IPS DF 6.9 (cell line): ENCODE results near the gene SEC23B.

Experiments used
- DNase-seq: peaks from one replicate; pipeline ENCODE4 v3.0.0-alpha.2; 2013; ENCODE audit warnings: low read depth, low spot score
- H3K27ac ChIP-seq: one replicate; pipeline ENCODE4 v1.5.1; 2013; ENCODE audit warnings: low read length, control low read depth
- H3K27me3 ChIP-seq: 2 replicates; pipeline ENCODE4 v1.6.1; 2013; ENCODE audit warnings: mild to moderate bottlenecking, low read length; ENCODE audit not compliant: control insufficient read depth, insufficient read depth
- H3K36me3 ChIP-seq: 2 replicates; pipeline ENCODE4 v1.6.1; 2013; ENCODE audit warnings: low read length; ENCODE audit not compliant: control insufficient read depth, insufficient read depth
- H3K4me1 ChIP-seq: 2 replicates; pipeline ENCODE4 v1.6.1; 2013; ENCODE audit warnings: low read length; ENCODE audit not compliant: control insufficient read depth, insufficient read depth
- H3K4me3 ChIP-seq: 2 replicates; pipeline ENCODE4 v1.5.1; 2013; ENCODE audit warnings: mild to moderate bottlenecking, low read length
- H3K9me3 ChIP-seq: 2 replicates; pipeline ENCODE4 v1.6.1; 2013; ENCODE audit warnings: low read length, inconsistent platforms; ENCODE audit not compliant: control insufficient read depth, insufficient read depth
- WGBS: extraction: QIAGEN DNeasy Blood & Tissue Kit; methylation state at CpG from one replicate; pipeline ENCODE4 v1.1.7; 2013; ENCODE audit warnings: mixed read lengths, missing lambda C conversion rate; ENCODE audit not compliant: insufficient read length, insufficient coverage; 5-methylcytosine and 5-hydroxymethylcytosine counted together

Gene SEC23B

GRCh38 chr20:18543216-18543615 is 35.5 kb downstream of the SEC23B start:
- WGBS = no CpG with 5 or more reads among the region's 4 CpGs
- peaks cover 14% of the 10 kb centered on the region; the same call in 1 of the 2 replicates for H3K36me3 ChIP-seq
- no peak overlapping the region for H3K4me3 ChIP-seq
- no peak overlapping the region for H3K27ac ChIP-seq
- H3K9me3 ChIP-seq = no peaks in the 10 kb centered on the region
- H3K27me3 ChIP-seq = no peaks in the 10 kb centered on the region
- DNase-seq = no peak
- H3K4me1 ChIP-seq = no peaks in the 10 kb centered on the region

- Histone ChIP-seq H3K4me1 (no peaks in the 10 kb centered on the region), H3K36me3 (peaks cover 14% of the 10 kb centered on the region; the same call in 1 of the 2 replicates), H3K27me3 (no peaks in the 10 kb centered on the region), H3K27ac (no peak overlapping the region), H3K9me3 (no peaks in the 10 kb centered on the region), H3K4me3 (no peak overlapping the region)
- DNase-seq = no peak
- no CpG with 5 or more reads among the region's 7 CpGs for whole genome bisulfite sequencing
Measured at GRCh38 chr20:18543932-18544331, 36.2 kb downstream of the SEC23B start.

- Histone ChIP-seq H3K4me3 (no peak overlapping the region), H3K36me3 (peaks cover 14% of the 10 kb centered on the region; the same call in 1 of the 2 replicates), H3K4me1 (no peaks in the 10 kb centered on the region), H3K9me3 (no peaks in the 10 kb centered on the region), H3K27me3 (no peaks in the 10 kb centered on the region), H3K27ac (no peak overlapping the region)
- no peak for DNase-seq
- no CpG with 5 or more reads among the region's 1 CpG for WGBS
Measured at GRCh38 chr20:18545566-18545965, 37.8 kb downstream of the SEC23B start.

- Histone ChIP-seq H3K36me3 (peaks cover 14% of the 10 kb centered on the region; the same call in 1 of the 2 replicates), H3K27me3 (no peaks in the 10 kb centered on the region), H3K27ac (no peak overlapping the region), H3K9me3 (no peaks in the 10 kb centered on the region), H3K4me3 (no peak overlapping the region), H3K4me1 (no peaks in the 10 kb centered on the region)
- no peak for DNase-seq
- WGBS = no CpG with 5 or more reads among the region's 3 CpGs
Measured at GRCh38 chr20:18548465-18548864, 40.7 kb downstream of the SEC23B start.

GRCh38 chr20:18553746-18554145 is 46.0 kb downstream of the SEC23B start:
- no peaks in the 10 kb centered on the region for H3K4me1 ChIP-seq
- no peak overlapping the region for H3K27ac ChIP-seq
- H3K27me3 ChIP-seq = no peaks in the 10 kb centered on the region
- no CpG with 5 or more reads among the region's 8 CpGs for WGBS
- H3K36me3 ChIP-seq = peaks cover 3% of the 10 kb centered on the region; the same call in 1 of the 2 replicates
- H3K9me3 ChIP-seq = no peaks in the 10 kb centered on the region
- H3K4me3 ChIP-seq = no peak overlapping the region
- no peak for DNase-seq

- peak within 1 kb of the TSS; percentile 70; the same call in 1 of the 2 replicates for H3K4me3 ChIP-seq
- no peaks in the 10 kb centered on the region for H3K27me3 ChIP-seq
- no peak within 1 kb of the TSS for H3K27ac ChIP-seq
- H3K36me3 ChIP-seq = no peaks in the 10 kb centered on the region
- H3K4me1 ChIP-seq = no peaks in the 10 kb centered on the region
- no peaks in the 10 kb centered on the region for H3K9me3 ChIP-seq
- WGBS = no CpG with 5 or more reads among the region's 51 CpGs
- DNase-seq = peak; percentile 82
Measured at GRCh38 chr20:18566892-18567738, 59.4 kb downstream of the SEC23B start, which contains the start of gene SMIM26. Gene SMIM26, plus strand, starts transcription at chr20:18567432. Its CDS starts 47 bp downstream, at chr20:18567479.

GRCh38 chr20:18567739-18568091 is 60.0 kb downstream of the SEC23B start:
- no peaks in the 10 kb centered on the region for H3K27me3 ChIP-seq
- no CpG with 5 or more reads among the region's 6 CpGs for WGBS
- H3K27ac ChIP-seq = no peak overlapping the region
- H3K36me3 ChIP-seq = no peaks in the 10 kb centered on the region
- peak overlapping the region; percentile 70; the same call in 1 of the 2 replicates for H3K4me3 ChIP-seq
- H3K4me1 ChIP-seq = no peaks in the 10 kb centered on the region
- DNase-seq = no peak
- no peaks in the 10 kb centered on the region for H3K9me3 ChIP-seq

GRCh38 chr20:18571009-18571408 is 63.3 kb downstream of the SEC23B start:
- DNase-seq = no peak
- no CpG with 5 or more reads among the region's 2 CpGs for WGBS
- Histone ChIP-seq H3K27ac (no peak overlapping the region), H3K9me3 (no peaks in the 10 kb centered on the region), H3K4me3 (no peak overlapping the region), H3K36me3 (no peaks in the 10 kb centered on the region), H3K27me3 (no peaks in the 10 kb centered on the region), H3K4me1 (no peaks in the 10 kb centered on the region)

GRCh38 chr20:18571578-18571977 is 63.8 kb downstream of the SEC23B start:
- Histone ChIP-seq H3K27me3 (no peaks in the 10 kb centered on the region), H3K27ac (no peak overlapping the region), H3K4me1 (no peaks in the 10 kb centered on the region), H3K9me3 (no peaks in the 10 kb centered on the region), H3K4me3 (no peak overlapping the region), H3K36me3 (no peaks in the 10 kb centered on the region)
- no peak for DNase-seq
- WGBS = no CpG with 5 or more reads among the region's 2 CpGs

- Histone ChIP-seq H3K4me3 (no peak overlapping the region), H3K27ac (no peak overlapping the region), H3K27me3 (no peaks in the 10 kb centered on the region), H3K9me3 (no peaks in the 10 kb centered on the region), H3K36me3 (no peaks in the 10 kb centered on the region), H3K4me1 (0 out of 2 replicates have a peak, but pooled peaks cover 3% of the 10 kb centered on the region)
- no peak for DNase-seq
- WGBS = no CpG with 5 or more reads among the region's 6 CpGs
Measured at GRCh38 chr20:18577942-18578341, 70.2 kb downstream of the SEC23B start.
